ENCODE measurements around the gene TIMM17B. TPM values are rescaled to one million over a fixed set of nuclear protein-coding genes. Genes with fewer than 3 reads are reported as not detected.
A peak's percentile ranks its signal among the peaks of the same experiment; 100 is the strongest.

Gene TIMM17B
- total RNA-seq, 1 donor from 2014 or later: 58.2 TPM

DNA sequence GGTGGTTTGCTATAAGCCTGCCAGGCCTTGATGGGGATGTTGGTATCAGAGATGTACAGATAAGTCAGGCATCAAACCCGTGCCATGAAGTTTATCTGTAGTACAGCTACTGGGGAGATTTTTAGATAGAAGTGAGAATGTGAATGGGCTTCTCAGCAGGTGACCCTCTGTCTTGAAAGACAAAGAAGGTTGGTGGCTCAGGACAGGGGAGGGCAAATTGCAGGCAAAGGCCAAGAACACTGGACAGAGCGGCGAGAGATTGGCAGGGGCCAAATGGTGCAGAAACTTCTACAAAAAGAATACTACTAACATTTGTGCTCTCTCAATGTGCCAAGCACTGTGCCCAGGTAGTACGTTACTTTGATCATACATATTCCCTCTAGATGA is 23.1 kb upstream of the TIMM17B start:
- H3K79me2 ChIP-seq (ENCODE audit: insufficient read depth, low read length): no peaks in the 10 kb centered on the region
- Mint-ChIP-seq H3K4me3 (ENCODE audit: unreplicated experiment) (no peak overlapping the region), H3K27ac (ENCODE audit: unreplicated experiment) (no peak overlapping the region), H3K9me3 (ENCODE audit: unreplicated experiment) (no peaks in the 10 kb centered on the region), H3K27me3 (ENCODE audit: low read depth, unreplicated experiment) (no peaks in the 10 kb centered on the region), H3K4me1 (ENCODE audit: low read depth, unreplicated experiment) (peaks cover 11% of the 10 kb centered on the region), H3K36me3 (ENCODE audit: low read depth, unreplicated experiment) (peaks cover 4% of the 10 kb centered on the region)
- TF ChIP-seq, protein P1, sequence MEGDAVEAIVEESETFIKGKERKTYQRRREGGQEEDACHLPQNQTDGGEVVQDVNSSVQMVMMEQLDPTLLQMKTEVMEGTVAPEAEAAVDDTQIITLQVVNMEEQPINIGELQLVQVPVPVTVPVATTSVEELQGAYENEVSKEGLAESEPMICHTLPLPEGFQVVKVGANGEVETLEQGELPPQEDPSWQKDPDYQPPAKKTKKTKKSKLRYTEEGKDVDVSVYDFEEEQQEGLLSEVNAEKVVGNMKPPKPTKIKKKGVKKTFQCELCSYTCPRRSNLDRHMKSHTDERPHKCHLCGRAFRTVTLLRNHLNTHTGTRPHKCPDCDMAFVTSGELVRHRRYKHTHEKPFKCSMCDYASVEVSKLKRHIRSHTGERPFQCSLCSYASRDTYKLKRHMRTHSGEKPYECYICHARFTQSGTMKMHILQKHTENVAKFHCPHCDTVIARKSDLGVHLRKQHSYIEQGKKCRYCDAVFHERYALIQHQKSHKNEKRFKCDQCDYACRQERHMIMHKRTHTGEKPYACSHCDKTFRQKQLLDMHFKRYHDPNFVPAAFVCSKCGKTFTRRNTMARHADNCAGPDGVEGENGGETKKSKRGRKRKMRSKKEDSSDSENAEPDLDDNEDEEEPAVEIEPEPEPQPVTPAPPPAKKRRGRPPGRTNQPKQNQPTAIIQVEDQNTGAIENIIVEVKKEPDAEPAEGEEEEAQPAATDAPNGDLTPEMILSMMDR (IDR thresholded peaks at IDR 0.05; ENCODE audit: insufficient read depth, low read depth, low read length): no peak
- TF ChIP-seq EZH2 (IDR thresholded peaks at IDR 0.05; ENCODE audit: insufficient read depth, low read length): no peak
- no peak overlapping the region for H3K9ac ChIP-seq (ENCODE audit: low read length)
- no peak overlapping the region for H3K27ac ChIP-seq (ENCODE audit: low read depth, low read length)
- H3K4me1 ChIP-seq (ENCODE audit: insufficient read depth, low read length): peaks cover 21% of the 10 kb centered on the region
- no peak overlapping the region for H3K4me2 ChIP-seq (ENCODE audit: low read length)
- peaks cover 13% of the 10 kb centered on the region for H4K20me1 ChIP-seq (ENCODE audit: insufficient read depth, low read length)
- no peak for FAIRE-seq
- no peaks in the 10 kb centered on the region for H3K27me3 ChIP-seq (ENCODE audit: insufficient read depth, low read length)
- H3K36me3 ChIP-seq (ENCODE audit: insufficient read depth, low read length): peaks cover 6% of the 10 kb centered on the region
- no peaks in the 10 kb centered on the region for H3K9me3 ChIP-seq (ENCODE audit: insufficient read depth, low read depth, low read length)
- no peak overlapping the region for H3K4me3 ChIP-seq (ENCODE audit: insufficient read depth, low read depth, low read length)
- H2AFZ ChIP-seq (ENCODE audit: low read depth, low read length): no peak overlapping the region
- DNase-seq (ENCODE audit: low read depth): no peak

DNA sequence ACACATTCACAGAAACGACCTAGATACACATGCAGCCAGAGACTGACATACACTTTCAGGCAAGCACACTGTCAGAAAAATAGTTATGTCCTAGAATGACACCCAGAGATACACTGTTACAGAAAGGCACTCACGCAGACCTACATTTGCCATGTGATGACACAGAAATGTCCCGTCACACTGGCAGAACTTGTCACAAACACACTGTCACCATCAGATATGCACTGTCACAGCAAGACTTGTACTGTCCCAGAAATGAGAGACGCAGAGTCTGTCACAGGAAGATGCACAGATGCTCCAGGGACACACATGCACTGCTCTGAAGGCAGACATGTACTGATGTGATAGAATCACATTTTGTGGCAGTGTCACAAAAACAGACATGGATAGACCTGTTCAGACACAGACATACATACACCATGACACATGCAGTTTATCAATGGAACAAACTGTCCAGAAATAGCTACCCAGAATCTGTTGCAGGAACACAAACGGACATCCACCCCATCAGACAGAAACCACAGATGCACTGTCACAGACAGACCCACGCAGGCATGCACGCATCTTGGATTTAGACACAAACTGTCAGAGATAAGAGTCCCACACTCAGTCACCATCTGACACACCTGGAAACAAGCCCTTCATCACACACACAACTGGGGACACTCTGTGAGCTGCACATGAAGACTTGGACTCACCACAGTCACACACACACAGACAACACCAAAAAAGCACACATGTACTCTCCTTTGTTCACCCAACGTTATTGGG is 22.6 kb upstream of the TIMM17B start:
- peaks cover 21% of the 10 kb centered on the region for H3K4me1 ChIP-seq (ENCODE audit: insufficient read depth, low read length)
- Mint-ChIP-seq H3K4me1 (ENCODE audit: low read depth, unreplicated experiment) (peaks cover 11% of the 10 kb centered on the region), H3K27me3 (ENCODE audit: low read depth, unreplicated experiment) (no peaks in the 10 kb centered on the region), H3K27ac (ENCODE audit: unreplicated experiment) (peak overlapping the region; percentile 87), H3K36me3 (ENCODE audit: low read depth, unreplicated experiment) (peaks cover 4% of the 10 kb centered on the region), H3K4me3 (ENCODE audit: unreplicated experiment) (peak overlapping the region; percentile 43), H3K9me3 (ENCODE audit: unreplicated experiment) (no peaks in the 10 kb centered on the region)
- no peaks in the 10 kb centered on the region for H3K79me2 ChIP-seq (ENCODE audit: insufficient read depth, low read length)
- TF ChIP-seq EZH2 (IDR thresholded peaks at IDR 0.05; ENCODE audit: insufficient read depth, low read length): no peak
- TF ChIP-seq, protein P1 (IDR thresholded peaks at IDR 0.05; ENCODE audit: insufficient read depth, low read depth, low read length): no peak
- H3K27me3 ChIP-seq (ENCODE audit: insufficient read depth, low read length): no peaks in the 10 kb centered on the region
- H3K36me3 ChIP-seq (ENCODE audit: insufficient read depth, low read length): peaks cover 2% of the 10 kb centered on the region
- DNase-seq (ENCODE audit: low read depth): no peak
- peak overlapping the region; percentile 27 for H3K9ac ChIP-seq (ENCODE audit: low read length)
- peak; percentile 97 for FAIRE-seq
- no peak overlapping the region for H3K4me3 ChIP-seq (ENCODE audit: insufficient read depth, low read depth, low read length)
- no peak overlapping the region for H2AFZ ChIP-seq (ENCODE audit: low read depth, low read length)
- H3K4me2 ChIP-seq (ENCODE audit: low read length): peak overlapping the region; percentile 87
- no peaks in the 10 kb centered on the region for H3K9me3 ChIP-seq (ENCODE audit: insufficient read depth, low read depth, low read length)
- no peak overlapping the region for H3K27ac ChIP-seq (ENCODE audit: low read depth, low read length)
- H4K20me1 ChIP-seq (ENCODE audit: insufficient read depth, low read length): peaks cover 13% of the 10 kb centered on the region

DNA sequence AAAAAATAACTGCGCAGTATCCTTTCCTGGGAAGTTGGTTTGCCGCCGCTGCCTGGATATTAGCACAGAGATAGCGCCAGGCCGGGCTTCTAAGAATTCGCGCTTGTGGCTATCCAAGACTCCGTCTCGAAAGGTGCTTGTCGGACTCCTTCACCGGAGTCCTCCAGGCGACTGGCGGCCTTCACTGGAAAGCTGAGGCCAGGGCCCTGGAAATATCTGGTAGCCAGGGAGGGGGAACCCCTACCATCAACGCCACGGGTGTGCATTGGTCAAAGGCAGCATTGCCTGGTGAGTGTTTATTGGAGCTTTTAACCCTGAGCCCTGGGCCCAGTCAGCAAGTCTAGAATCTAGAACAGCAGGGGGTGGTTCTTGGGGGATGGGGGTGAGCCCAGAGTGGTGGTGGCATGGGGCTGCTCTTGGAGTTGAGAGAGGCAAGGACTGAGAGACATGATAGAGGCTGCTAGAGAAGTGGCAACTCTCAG is 21.8 kb upstream of the TIMM17B start:
- Histone ChIP-seq H3K4me3 (ENCODE audit: insufficient read depth, low read depth, low read length) (peak overlapping the region; percentile 25), H2AFZ (ENCODE audit: low read depth, low read length) (no peak overlapping the region), H3K4me1 (ENCODE audit: insufficient read depth, low read length) (peaks cover 21% of the 10 kb centered on the region), H3K79me2 (ENCODE audit: insufficient read depth, low read length) (no peaks in the 10 kb centered on the region), H3K9ac (ENCODE audit: low read length) (peak overlapping the region; percentile 18), H4K20me1 (ENCODE audit: insufficient read depth, low read length) (peaks cover 13% of the 10 kb centered on the region), H3K9me3 (ENCODE audit: insufficient read depth, low read depth, low read length) (no peaks in the 10 kb centered on the region), H3K27ac (ENCODE audit: low read depth, low read length) (no peak overlapping the region), H3K4me2 (ENCODE audit: low read length) (peak overlapping the region; percentile 87), H3K36me3 (ENCODE audit: insufficient read depth, low read length) (peaks cover 2% of the 10 kb centered on the region), H3K27me3 (ENCODE audit: insufficient read depth, low read length) (no peaks in the 10 kb centered on the region)
- FAIRE-seq: no peak
- Mint-ChIP-seq H3K9me3 (ENCODE audit: unreplicated experiment) (no peaks in the 10 kb centered on the region), H3K4me3 (ENCODE audit: unreplicated experiment) (peak overlapping the region; percentile 89), H3K36me3 (ENCODE audit: low read depth, unreplicated experiment) (peaks cover 7% of the 10 kb centered on the region), H3K4me1 (ENCODE audit: low read depth, unreplicated experiment) (peaks cover 10% of the 10 kb centered on the region), H3K27ac (ENCODE audit: unreplicated experiment) (peak overlapping the region; percentile 87), H3K27me3 (ENCODE audit: low read depth, unreplicated experiment) (no peaks in the 10 kb centered on the region)
- TF ChIP-seq, protein P1 (IDR thresholded peaks at IDR 0.05; ENCODE audit: insufficient read depth, low read depth, low read length): no peak
- no peak for TF ChIP-seq EZH2 (IDR thresholded peaks at IDR 0.05; ENCODE audit: insufficient read depth, low read length)
- DNase-seq (ENCODE audit: low read depth): no peak
